DMS153 treated with DMSO at 0.1 percent for 48 hours (cell line): Measurements from ENCODE around the gene PHPT1.
"Not testable (repeated sequence)": the region's sequence is repeated elsewhere in the genome, so short reads cannot be mapped to it uniquely, and the experiment has no call there.

Experiments used
- DNase-seq: peaks from one replicate; lab custom pipeline; 2025; ENCODE audit not compliant: unreplicated experiment; lab: John Stamatoyannopoulos, UW

PHPT1 gene

GRCh38 chr9:136858844-136859757 lies 9.9 kb downstream of the PHPT1 start:
- DNase-seq, result no peak

GRCh38 chr9:136860529-136860928 lies 11.3 kb downstream of the PHPT1 start:
- DNase-seq, result no peak

GRCh38 chr9:136860933-136861873 lies 12.0 kb downstream of the PHPT1 start:
- DNase-seq, result no peak

- DNase-seq, result no peak
Measured at GRCh38 chr9:136861874-136862457, 12.8 kb downstream of the PHPT1 start.

GRCh38 chr9:136862849-136863622 lies 13.8 kb downstream of the PHPT1 start:
- no peak for DNase-seq

- no peak for DNase-seq
Measured at GRCh38 chr9:136863623-136864273, 14.5 kb downstream of the PHPT1 start.

GRCh38 chr9:136865041-136865767 lies 16.0 kb downstream of the PHPT1 start:
- no peak for DNase-seq

GRCh38 chr9:136865768-136866103 lies 16.5 kb downstream of the PHPT1 start:
- DNase-seq, result no peak

GRCh38 chr9:136866898-136867421 lies 17.8 kb downstream of the PHPT1 start:
- DNase-seq, result not testable (repeated sequence)

- no peak for DNase-seq
Measured at GRCh38 chr9:136867480-136867879, 18.3 kb downstream of the PHPT1 start.

GRCh38 chr9:136867917-136868316 lies 18.7 kb downstream of the PHPT1 start:
- DNase-seq, result no peak

- DNase-seq, result no peak
Measured at GRCh38 chr9:136868644-136869043, 19.4 kb downstream of the PHPT1 start.

GRCh38 chr9:136869611-136870010 lies 20.4 kb downstream of the PHPT1 start:
- DNase-seq, result not testable (repeated sequence)

- no peak for DNase-seq
Measured at GRCh38 chr9:136875155-136875554, 25.9 kb downstream of the PHPT1 start.

GRCh38 chr9:136876476-136876875 lies 27.3 kb downstream of the PHPT1 start:
- no peak for DNase-seq

GRCh38 chr9:136880651-136881050 lies 31.4 kb downstream of the PHPT1 start:
- no peak for DNase-seq

- DNase-seq, result no peak
Measured at GRCh38 chr9:136881691-136882108, 32.5 kb downstream of the PHPT1 start.

- no peak for DNase-seq
Measured at GRCh38 chr9:136882109-136882946, 33.1 kb downstream of the PHPT1 start.
